GM21390 (cell line): Measurements from ENCODE around the gene CLMN.
"Not testable (repeated sequence)": the region's sequence is repeated elsewhere in the genome, so short reads cannot be mapped to it uniquely, and the experiment has no call there.

ENCODE experiments used
- ATAC-seq: cut with Tn5 transposase; IDR thresholded peaks from one replicate; pipeline ENCODE4 v1.9.1; 2021; ENCODE audit not compliant: unreplicated experiment

The CLMN gene

GRCh38 chr14:95197551-95197950 is 122.2 kb downstream of the CLMN start:
- ATAC-seq, result no peak

- ATAC-seq, result no peak
Observed at GRCh38 chr14:95196826-95197545, 122.7 kb downstream of the CLMN start.

GRCh38 chr14:95196268-95196667 is 123.4 kb downstream of the CLMN start:
- peak; percentile 58 for ATAC-seq

GRCh38 chr14:95195031-95195430 is 124.7 kb downstream of the CLMN start:
- ATAC-seq, result no peak

- no peak for ATAC-seq
Observed at GRCh38 chr14:95193081-95193480, 126.6 kb downstream of the CLMN start.

- ATAC-seq, result no peak
Observed at GRCh38 chr14:95192311-95192710, 127.4 kb downstream of the CLMN start.

- ATAC-seq, result no peak
Observed at GRCh38 chr14:95191445-95192199, 128.1 kb downstream of the CLMN start.

GRCh38 chr14:95190857-95191256 is 128.9 kb downstream of the CLMN start:
- ATAC-seq, result no peak

GRCh38 chr14:95190346-95190840 is 129.3 kb downstream of the CLMN start:
- ATAC-seq, result no peak

- no peak for ATAC-seq
Observed at GRCh38 chr14:95189367-95190132, 130.2 kb downstream of the CLMN start.

- ATAC-seq, result no peak
Observed at GRCh38 chr14:95188380-95188779, 131.3 kb downstream of the CLMN start.

GRCh38 chr14:95185767-95186392 is 133.8 kb downstream of the CLMN start:
- no peak for ATAC-seq

- no peak for ATAC-seq
Observed at GRCh38 chr14:95185033-95185766, 134.5 kb downstream of the CLMN start.

GRCh38 chr14:95184413-95184790 is 135.3 kb downstream of the CLMN start:
- no peak for ATAC-seq

- ATAC-seq, result no peak
Observed at GRCh38 chr14:95183532-95184412, 135.9 kb downstream of the CLMN start.

GRCh38 chr14:95183082-95183481 is 136.6 kb downstream of the CLMN start:
- ATAC-seq, result no peak

- ATAC-seq, result no peak
Observed at GRCh38 chr14:95182379-95182778, 137.3 kb downstream of the CLMN start.

GRCh38 chr14:95180966-95181741 is 138.6 kb downstream of the CLMN start:
- no peak for ATAC-seq

- ATAC-seq, result not testable (repeated sequence)
Observed at GRCh38 chr14:95175670-95176069, 144.0 kb downstream of the CLMN start.
